B cell (primary cell): ENCODE results near the gene HSPB9.

ENCODE experiments used
- CTCF ChIP-seq: fragments of 200-600 bp; IDR thresholded peaks from one replicate; pipeline ENCODE4 v1.8.0; 2022; ENCODE audit warnings: antibody characterized with exemption, mild to moderate bottlenecking
- EZH2 ChIP-seq: IDR thresholded peaks from 2 replicates; pipeline ENCODE4 v1.6.1; 2012; ENCODE audit warnings: borderline replicate concordance, low read depth, mild to moderate bottlenecking, moderate library complexity, low read length; ENCODE audit not compliant: insufficient read depth, poor library complexity, severe bottlenecking

- TF ChIP-seq CTCF (no peak), EZH2 (no peak)
These were observed 11.4 kb upstream of the HSPB9 start for GRCh38 chr17:42111265-42111636.
